Ovary (tissue), 9 donors: Measurements from ENCODE around the gene TEX26. TPM values are rescaled to one million over a fixed set of nuclear protein-coding genes. Genes with fewer than 3 reads are reported as not detected.

Source experiments
- DNase-seq, 5 donors: peaks; one replicate each; pipeline ENCODE4 v3.0.0-alpha.2; 2019 to 2020
- H3K27ac ChIP-seq, 2 donors: fragments of 200-600 bp; one replicate each; pipeline versions ENCODE4 v1.5.1 to v1.8.0; 2019 to 2022
- H3K27me3 ChIP-seq: fragments of 200-600 bp; one replicate; pipeline ENCODE4 v1.8.0; 2022
- H3K36me3 ChIP-seq: fragments of 200-600 bp; sonication (generic); one replicate; pipeline ENCODE4 v1.5.1; 2019
- H3K4me1 ChIP-seq: one replicate; pipeline ENCODE4 v1.8.1; 2013; ENCODE audit warnings: mild to moderate bottlenecking, moderate library complexity; ENCODE audit not compliant: insufficient read depth
- H3K4me3 ChIP-seq: fragments of 200-600 bp; sonication (generic); one replicate; pipeline ENCODE4 v1.5.1; 2017
- H3K9me3 ChIP-seq, 2 donors: fragments of 200-600 bp in 1 of 2; sonication (generic) in 1 of 2; one replicate each; pipeline versions ENCODE4 v1.5.1 to v1.8.1; 2013 to 2019; ENCODE audit warnings: mild to moderate bottlenecking in 1 of 2, moderate library complexity in 1 of 2
- EP300 ChIP-seq: sonication (generic); formaldehyde crosslinking; IDR thresholded peaks from one replicate; pipeline ENCODE4 v1.6.1; 2017; ENCODE audit warnings: antibody characterized with exemption
- POLR2A ChIP-seq: fragments of 450-650 bp; IDR thresholded peaks from one replicate; pipeline ENCODE4 v1.6.1; 2017; ENCODE audit warnings: antibody characterized with exemption, mild to moderate bottlenecking, moderate library complexity
- WGBS, 3 donors: extraction: QIAGEN DNeasy Blood & Tissue Kit in 1 of 3; methylation state at CpG; one replicate each; pipeline versions ENCODE4 v1.1.5 to v1.1.7; 2013 to 2017; 5-methylcytosine and 5-hydroxymethylcytosine counted together
- intact Hi-C, 4 donors: fragments of 100-400 bp; cut with DNase I; formaldehyde crosslinking; loops; one replicate each; pipeline versions ENCODE4 v1.11.0 to v1.15.1; 2022 to 2023
- polyA plus RNA-seq, 2 donors: library from polyadenylated mRNA; stranded (reverse); fragments of 200-250 nt in 1 of 2; fragments of 350-450 nt in 1 of 2; fragmentation: Illumina TruSeq in 1 of 2; extraction: RNeasy Lipid Tissue Mini Kit (QIAGEN cat#74804) in 1 of 2; gene quantifications; one replicate each; pipeline ENCODE4 v1.2.3, GENCODE V29; 2013 to 2014
- total RNA-seq, 7 donors: library from RNA; depleted of rRNA in 2 of 7; stranded (reverse); fragments of >200 nt in 2 of 7; fragmentation: NEBNext Ultra II Directional in 3 of 7; extraction: Animal tissue kit (Norgen Biotek cat#: 25700) in 3 of 7; gene quantifications; one replicate each; pipeline versions ENCODE4 v1.1.0 to v1.2.4, GENCODE V29; 2016 to 2023
- TF ChIP-seq, protein P1 (sequence below), 3 donors: fragments of 450-650 bp in 2 of 3; fragments of 200-600 bp in 1 of 3; IDR thresholded peaks; one replicate each; pipeline versions ENCODE4 v1.5.1 to v1.8.0; 2016 to 2022; ENCODE audit warnings: antibody characterized with exemption in 3 of 3, mild to moderate bottlenecking in 1 of 3
- donor health status: DM: no; HTN: no; CAD: no; lungs with moderate emphysema.
- donor health status: DM: no; HTN: no; CAD: no.
- donor health status: Bipolar disorder and iron deficiency.
- donor health status: DM: yes; HTN: yes; CAD: no.
- donor health status: DM: no; HTN: no; CAD: no.
- donor health status: DM: yes; HTN: yes; CAD: no.

The TEX26 gene
- total and polyA plus RNA-seq, 9 donors: 0.45 TPM; not detected in 8

DNA sequence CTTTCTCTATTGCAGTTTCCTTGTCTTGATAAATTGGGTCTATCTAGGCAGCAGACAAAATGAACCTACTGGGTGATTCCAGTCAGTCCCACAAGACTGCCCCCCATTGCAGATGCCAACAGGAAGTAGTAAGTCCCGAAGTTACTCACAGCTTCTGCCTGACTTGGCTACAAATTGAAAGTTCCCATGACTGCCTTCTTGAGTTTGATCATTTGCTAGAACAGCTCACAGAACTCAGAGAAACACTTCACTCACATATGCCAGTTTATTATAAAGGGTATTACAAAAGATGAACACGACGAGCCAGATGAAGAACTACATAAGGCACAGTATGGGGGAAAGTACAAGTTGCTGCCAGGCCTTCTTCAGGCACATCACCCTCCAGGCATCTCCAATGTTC is 50.0 kb downstream of the TEX26 start:
- no peak overlapping the region for H3K4me3 ChIP-seq

GRCh38 chr13:30982906-30983305 is 50.5 kb downstream of the TEX26 start:
- Histone ChIP-seq H3K27ac (no peak overlapping the region), H3K4me1 (no peaks in the 10 kb centered on the region), H3K9me3 (no peaks in the 10 kb centered on the region), H3K4me3 (no peak overlapping the region), H3K36me3 (no peaks in the 10 kb centered on the region), H3K27me3 (no peaks in the 10 kb centered on the region)
- TF ChIP-seq EP300: no peak
- TF ChIP-seq, protein P1, sequence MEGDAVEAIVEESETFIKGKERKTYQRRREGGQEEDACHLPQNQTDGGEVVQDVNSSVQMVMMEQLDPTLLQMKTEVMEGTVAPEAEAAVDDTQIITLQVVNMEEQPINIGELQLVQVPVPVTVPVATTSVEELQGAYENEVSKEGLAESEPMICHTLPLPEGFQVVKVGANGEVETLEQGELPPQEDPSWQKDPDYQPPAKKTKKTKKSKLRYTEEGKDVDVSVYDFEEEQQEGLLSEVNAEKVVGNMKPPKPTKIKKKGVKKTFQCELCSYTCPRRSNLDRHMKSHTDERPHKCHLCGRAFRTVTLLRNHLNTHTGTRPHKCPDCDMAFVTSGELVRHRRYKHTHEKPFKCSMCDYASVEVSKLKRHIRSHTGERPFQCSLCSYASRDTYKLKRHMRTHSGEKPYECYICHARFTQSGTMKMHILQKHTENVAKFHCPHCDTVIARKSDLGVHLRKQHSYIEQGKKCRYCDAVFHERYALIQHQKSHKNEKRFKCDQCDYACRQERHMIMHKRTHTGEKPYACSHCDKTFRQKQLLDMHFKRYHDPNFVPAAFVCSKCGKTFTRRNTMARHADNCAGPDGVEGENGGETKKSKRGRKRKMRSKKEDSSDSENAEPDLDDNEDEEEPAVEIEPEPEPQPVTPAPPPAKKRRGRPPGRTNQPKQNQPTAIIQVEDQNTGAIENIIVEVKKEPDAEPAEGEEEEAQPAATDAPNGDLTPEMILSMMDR (IDR thresholded peaks at IDR 0.05): no peak
- no peak for TF ChIP-seq POLR2A
- intact Hi-C loops: no loop called here
- DNase-seq: no peak
- WGBS, 3 donors: 86 to 93% (median 91%) methylated on average over 3 of the region's 3 CpGs

More for the DNA sequence above, 50.0 kb downstream of the TEX26 start:
- H3K4me1 ChIP-seq: no peaks in the 10 kb centered on the region
- 81 to 92% (median 85%) methylated on average over 3 of the region's 3 CpGs for WGBS, 3 donors
- intact Hi-C loops: no loop called here
- no peaks in the 10 kb centered on the region for H3K9me3 ChIP-seq
- H3K27ac ChIP-seq: no peak overlapping the region
- TF ChIP-seq, protein P1 (IDR thresholded peaks at IDR 0.05): no peak
- TF ChIP-seq EP300 (no peak), POLR2A (no peak)
- no peaks in the 10 kb centered on the region for H3K36me3 ChIP-seq
- H3K27me3 ChIP-seq: no peaks in the 10 kb centered on the region
- no peak for DNase-seq

GRCh38 chr13:30983431-30983830 is 51.0 kb downstream of the TEX26 start:
- DNase-seq: no peak
- no peaks in the 10 kb centered on the region for H3K36me3 ChIP-seq
- no peaks in the 10 kb centered on the region for H3K9me3 ChIP-seq
- H3K27ac ChIP-seq: no peak overlapping the region
- 66 to 84% (median 73%) methylated on average over 4 of the region's 4 CpGs for WGBS, 3 donors
- H3K27me3 ChIP-seq: no peaks in the 10 kb centered on the region
- TF ChIP-seq POLR2A (no peak), EP300 (no peak)
- TF ChIP-seq, protein P1 (IDR thresholded peaks at IDR 0.05): no peak
- no peaks in the 10 kb centered on the region for H3K4me1 ChIP-seq
- intact Hi-C loops: no loop called here
- H3K4me3 ChIP-seq: no peak overlapping the region

GRCh38 chr13:30984620-30985019 is 52.2 kb downstream of the TEX26 start:
- DNase-seq: no peak
- Histone ChIP-seq H3K9me3 (no peaks in the 10 kb centered on the region), H3K27me3 (no peaks in the 10 kb centered on the region), H3K36me3 (no peaks in the 10 kb centered on the region), H3K4me3 (no peak overlapping the region), H3K27ac (no peak overlapping the region), H3K4me1 (no peaks in the 10 kb centered on the region)
- TF ChIP-seq EP300 (no peak), POLR2A (no peak)
- TF ChIP-seq, protein P1 (IDR thresholded peaks at IDR 0.05): no peak
- intact Hi-C loops: no loop called here
- WGBS, 3 donors: 92 to 95% (median 95%) methylated on average over 4 of the region's 4 CpGs
